Gastrocnemius medialis (tissue), 4 donors: ENCODE measurements around the gene MEF2A. TPM values are rescaled to one million over a fixed set of nuclear protein-coding genes. Genes with fewer than 3 reads are reported as not detected.

ENCODE experiments used
- ATAC-seq, 2 donors: fragments of 150-250 bp; one replicate each; pipeline ENCODE4 v1.9.1; 2016
- DNase-seq, 2 donors: peaks; one replicate each; pipeline ENCODE4 v3.0.0-alpha.2; 2019
- H3K27ac ChIP-seq, 4 donors: fragments of 200-600 bp; sonication (generic); 1 replicate in 1 of 4; 2 replicates in 3 of 4; pipeline ENCODE4 v1.5.1; 2016 to 2018; ENCODE audit warnings: mild to moderate bottlenecking in 2 of 4, moderate library complexity in 1 of 4
- H3K27me3 ChIP-seq, 3 donors: fragments of 200-600 bp; sonication (generic) in 2 of 3; 1 replicate in 1 of 3; 2 replicates in 2 of 3; pipeline versions ENCODE4 v1.5.1 to v1.6.0; 2016 to 2019; ENCODE audit warnings: mild to moderate bottlenecking in 1 of 3, moderate library complexity in 1 of 3
- H3K36me3 ChIP-seq, 2 donors: fragments of 200-600 bp; sonication (generic) in 1 of 2; one replicate each; pipeline ENCODE4 v1.5.1; 2017 to 2018
- H3K4me1 ChIP-seq, 2 donors: fragments of 200-600 bp; sonication (generic) in 1 of 2; one replicate each; pipeline ENCODE4 v1.5.1; 2016 to 2017; ENCODE audit warnings: mild to moderate bottlenecking in 2 of 2
- H3K4me3 ChIP-seq, 4 donors: fragments of 200-600 bp; sonication (generic) in 3 of 4; 1 replicate in 1 of 4; 2 replicates in 3 of 4; pipeline ENCODE4 v1.5.1; 2016 to 2019; ENCODE audit warnings: mild to moderate bottlenecking in 2 of 4
- H3K9me3 ChIP-seq, 3 donors: fragments of 200-600 bp; sonication (generic) in 2 of 3; 1 replicate in 1 of 3; 2 replicates in 2 of 3; pipeline ENCODE4 v1.5.1; 2016 to 2019
- POLR2A ChIP-seq, 2 donors: fragments of 450-650 bp; IDR thresholded peaks; one replicate each; pipeline ENCODE4 v1.6.1; 2017; ENCODE audit warnings: antibody characterized with exemption in 2 of 2, mild to moderate bottlenecking in 2 of 2, moderate library complexity in 2 of 2
- in situ Hi-C, 4 donors: fragments of 200-750 bp; cut with MboI; loops; one replicate each; pipeline versions ENCODE4 v1.15.0 to v1.8.0; 2017; ENCODE audit warnings: low sequenced_read_pairs in 4 of 4
- intact Hi-C: fragments of 100-400 bp; cut with DNase I; formaldehyde crosslinking; loops from one replicate; pipeline ENCODE4 v1.15.1; 2023; ENCODE audit warnings: low total_unique reads
- total RNA-seq, 4 donors: library from RNA; depleted of rRNA; stranded (reverse); fragments of >200 nt; gene quantifications; one replicate each; pipeline versions ENCODE4 v1.1.0 to v1.2.3, GENCODE V29; 2016
- TF ChIP-seq, protein P1 (sequence below), 5 experiments: fragments of 450-650 bp in 3 of 5; fragments of 200-600 bp in 2 of 5; sonication (generic) in 2 of 5; IDR thresholded peaks in 4 of 5; conservative IDR thresholded peaks in 1 of 5; 1 replicate in 4 of 5; 2 replicates in 1 of 5; pipeline ENCODE4 v1.5.1; 2016 to 2019; ENCODE audit warnings: antibody characterized with exemption in 5 of 5, mild to moderate bottlenecking in 3 of 5, moderate library complexity in 3 of 5

MEF2A gene
- total RNA-seq, 4 donors from 2014 or later, result 66.9 to 128 (median 107) TPM

DNA sequence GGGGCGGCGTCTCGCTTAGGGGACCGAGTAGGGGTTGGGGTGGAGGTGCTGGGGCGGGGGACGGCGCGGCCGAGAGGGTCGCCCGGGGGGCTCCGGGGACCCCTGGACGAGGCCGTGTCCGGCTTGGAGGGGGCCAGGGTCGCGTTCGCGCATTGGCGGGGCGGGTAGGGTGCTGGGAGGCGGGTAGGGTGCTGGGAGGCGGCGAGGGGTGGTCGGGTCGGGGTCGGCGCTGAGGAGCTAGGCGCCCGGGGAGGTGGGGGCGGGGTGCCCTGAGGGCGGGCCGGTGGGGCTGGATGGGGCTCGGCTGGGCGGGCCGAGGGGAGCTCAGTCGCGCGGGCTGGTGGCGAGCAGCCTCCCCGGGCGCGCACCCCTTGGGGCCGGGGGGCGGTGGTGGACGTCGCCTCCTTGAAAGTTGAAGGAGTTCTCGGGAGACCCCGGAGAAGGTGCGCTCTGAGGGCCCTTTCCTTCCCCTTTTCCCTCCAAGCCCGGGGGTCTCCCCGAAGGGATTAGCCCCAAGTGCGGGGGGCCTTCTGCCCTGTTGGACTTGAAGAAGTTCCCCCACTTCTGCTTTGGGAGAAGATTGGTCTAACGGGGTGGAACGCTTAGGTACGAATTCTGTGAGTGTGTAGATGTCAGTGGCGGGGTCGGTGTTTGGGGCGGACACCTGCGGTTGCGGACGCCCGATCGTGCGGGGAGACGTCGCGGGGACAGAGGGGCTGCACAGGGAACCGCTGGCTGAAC, 543 bp downstream of the MEF2A start:
- no peaks in the 10 kb centered on the region for H3K27me3 ChIP-seq
- H3K27ac ChIP-seq, result peak overlapping the region; percentile 98 to 100 (median 98)
- intact Hi-C loops, result loop anchor here (5.0 kb wide), 2 partner anchors 109 to 166 kb away; partner anchors contain the start of gene LYSMD4
- H3K36me3 ChIP-seq, result no peaks in the 10 kb centered on the region
- ATAC-seq (peak in 1 of 2 donors; percentile 10), DNase-seq (peak; percentile 6 to 39)
- no peaks in the 10 kb centered on the region for H3K9me3 ChIP-seq
- in situ Hi-C loops, result loop anchor here in 1 of 4 donors (5.0 kb wide), 1 partner anchor 136 kb away; no protein-coding TSS in a partner anchor
- H3K4me1 ChIP-seq, result peaks cover 36 to 38% of the 10 kb centered on the region in 2 donors
- H3K4me3 ChIP-seq, result peak overlapping the region; percentile 78 to 86 (median 80)
- no peak for TF ChIP-seq POLR2A (IDR thresholded peaks at IDR 0.05)
- TF ChIP-seq, protein P1, sequence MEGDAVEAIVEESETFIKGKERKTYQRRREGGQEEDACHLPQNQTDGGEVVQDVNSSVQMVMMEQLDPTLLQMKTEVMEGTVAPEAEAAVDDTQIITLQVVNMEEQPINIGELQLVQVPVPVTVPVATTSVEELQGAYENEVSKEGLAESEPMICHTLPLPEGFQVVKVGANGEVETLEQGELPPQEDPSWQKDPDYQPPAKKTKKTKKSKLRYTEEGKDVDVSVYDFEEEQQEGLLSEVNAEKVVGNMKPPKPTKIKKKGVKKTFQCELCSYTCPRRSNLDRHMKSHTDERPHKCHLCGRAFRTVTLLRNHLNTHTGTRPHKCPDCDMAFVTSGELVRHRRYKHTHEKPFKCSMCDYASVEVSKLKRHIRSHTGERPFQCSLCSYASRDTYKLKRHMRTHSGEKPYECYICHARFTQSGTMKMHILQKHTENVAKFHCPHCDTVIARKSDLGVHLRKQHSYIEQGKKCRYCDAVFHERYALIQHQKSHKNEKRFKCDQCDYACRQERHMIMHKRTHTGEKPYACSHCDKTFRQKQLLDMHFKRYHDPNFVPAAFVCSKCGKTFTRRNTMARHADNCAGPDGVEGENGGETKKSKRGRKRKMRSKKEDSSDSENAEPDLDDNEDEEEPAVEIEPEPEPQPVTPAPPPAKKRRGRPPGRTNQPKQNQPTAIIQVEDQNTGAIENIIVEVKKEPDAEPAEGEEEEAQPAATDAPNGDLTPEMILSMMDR (IDR thresholded peaks at IDR 0.05 in 4 of 5, conservative IDR thresholded peaks at IDR 0.05 in 1 of 5), result no peak

DNA sequence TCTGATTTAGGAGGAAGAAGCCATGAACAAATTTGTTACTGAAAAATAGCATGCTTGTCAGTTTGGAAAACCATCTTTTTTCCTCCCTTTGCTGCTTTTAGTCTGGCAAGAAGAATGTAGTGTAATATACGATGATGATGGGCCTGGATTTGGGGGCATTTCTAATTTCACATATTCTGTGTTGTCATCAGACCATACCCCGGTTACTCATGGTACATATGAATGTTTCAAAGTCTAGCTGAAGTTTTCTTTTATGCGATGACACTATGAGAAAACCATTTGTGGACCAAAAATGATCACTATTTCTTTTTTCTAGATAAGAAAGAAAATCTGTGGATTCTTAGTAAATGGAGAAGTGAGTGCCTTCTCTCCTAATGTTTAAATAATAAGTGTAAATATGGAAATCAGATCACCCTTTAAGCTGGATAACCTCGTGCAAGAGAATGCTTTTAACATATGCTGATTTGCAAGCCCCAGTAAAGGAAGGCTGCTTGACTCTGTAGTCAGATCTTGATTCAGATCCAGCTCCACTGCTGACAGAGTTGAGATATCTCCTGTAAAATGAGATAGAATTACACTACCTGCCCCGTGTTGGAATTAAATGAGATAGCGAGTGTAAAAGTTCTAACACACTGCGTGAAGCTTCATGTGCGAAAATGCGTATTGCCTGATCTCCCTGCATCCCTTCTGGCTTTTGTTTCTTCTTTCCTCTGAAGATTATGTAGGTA, 3.0 kb downstream of the MEF2A start:
- in situ Hi-C loops (loop anchor here in 1 of 4 donors (5.0 kb wide), 1 partner anchor 134 kb away; no protein-coding TSS in a partner anchor), intact Hi-C loops (loop anchor here (5.0 kb wide), 2 partner anchors 111 to 164 kb away; partner anchors contain the start of gene LYSMD4)
- H3K36me3 ChIP-seq, result no peaks in the 10 kb centered on the region
- peaks cover 50 to 51% of the 10 kb centered on the region in 2 donors for H3K4me1 ChIP-seq
- DNase-seq, result no peak
- H3K27me3 ChIP-seq, result no peaks in the 10 kb centered on the region
- H3K27ac ChIP-seq, result peak overlapping the region; percentile 98 to 100 (median 98)
- peak overlapping the region in 3 of 4 donors; percentile 12 to 78 (median 78) for H3K4me3 ChIP-seq
- H3K9me3 ChIP-seq, result no peaks in the 10 kb centered on the region
- no peak for TF ChIP-seq POLR2A (IDR thresholded peaks at IDR 0.05)
- no peak for ATAC-seq

DNA sequence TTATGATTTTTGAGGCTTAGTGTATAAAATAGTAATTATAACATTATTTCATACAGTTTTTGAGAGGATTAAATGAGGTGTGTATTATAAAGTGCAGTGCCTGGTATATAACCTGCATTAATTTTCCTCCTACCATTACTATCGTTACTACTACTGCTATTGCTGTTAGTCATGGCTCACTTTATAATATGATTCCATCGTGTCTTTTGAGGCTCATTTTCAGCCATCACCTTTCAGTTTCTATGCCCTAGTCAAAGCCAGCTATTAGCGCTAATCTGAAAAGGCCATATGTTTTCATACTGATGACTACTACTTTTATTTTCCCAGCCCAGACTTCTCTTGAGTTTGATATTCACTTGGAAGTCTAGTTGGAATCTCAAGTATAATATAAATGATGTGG, 5.5 kb downstream of the MEF2A start:
- no peak overlapping the region for H3K4me3 ChIP-seq
- no peaks in the 10 kb centered on the region for H3K9me3 ChIP-seq
- H3K27ac ChIP-seq, result peak overlapping the region in 3 of 4 donors; percentile 20 to 99 (median 29)
- DNase-seq (no peak), ATAC-seq (no peak)
- H3K27me3 ChIP-seq, result no peaks in the 10 kb centered on the region
- H3K4me1 ChIP-seq, result peaks cover 61 to 63% of the 10 kb centered on the region in 2 donors
- intact Hi-C loops (no loop called here), in situ Hi-C loops (no loop called here)
- no peaks in the 10 kb centered on the region for H3K36me3 ChIP-seq
- TF ChIP-seq, protein P1 (IDR thresholded peaks at IDR 0.05 in 4 of 5, conservative IDR thresholded peaks at IDR 0.05 in 1 of 5), result no peak
- no peak for TF ChIP-seq POLR2A (IDR thresholded peaks at IDR 0.05)

DNA sequence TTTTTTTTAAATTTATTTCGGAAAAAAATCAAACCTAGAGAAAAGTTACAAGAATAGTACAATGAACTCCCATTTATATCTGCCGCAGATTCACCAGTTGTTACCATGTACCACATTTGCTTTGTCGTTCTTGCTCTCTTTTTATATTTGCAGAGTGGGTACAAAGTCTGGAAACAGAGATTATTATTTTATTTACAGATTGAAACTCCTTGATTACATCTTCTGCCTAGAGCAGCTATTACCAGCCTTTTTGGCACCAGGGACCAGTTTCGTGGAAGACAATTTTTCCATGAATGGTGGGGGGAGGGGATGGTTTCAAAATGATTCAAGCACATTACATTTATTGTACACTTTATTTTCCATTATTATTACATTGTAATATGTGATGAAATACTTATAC, 8.3 kb downstream of the MEF2A start:
- no peak for ATAC-seq
- no peaks in the 10 kb centered on the region for H3K9me3 ChIP-seq

More for the DNA sequence above, 8.3 kb downstream of the MEF2A start:
- Histone ChIP-seq H3K27ac (peak overlapping the region in 1 of 4 donors; percentile 53), H3K4me3 (no peak overlapping the region), H3K4me1 (peaks cover 66 to 74% of the 10 kb centered on the region in 2 donors), H3K27me3 (no peaks in the 10 kb centered on the region), H3K36me3 (no peaks in the 10 kb centered on the region)
- in situ Hi-C loops (no loop called here), intact Hi-C loops (no loop called here)
- no peak for DNase-seq
- TF ChIP-seq POLR2A (IDR thresholded peaks at IDR 0.05), result no peak
- TF ChIP-seq, protein P1 (IDR thresholded peaks at IDR 0.05 in 4 of 5, conservative IDR thresholded peaks at IDR 0.05 in 1 of 5), result no peak
